Breast epithelium (tissue), 4 donors: ENCODE data around the gene KCNN3. TPM values are rescaled to one million over a fixed set of nuclear protein-coding genes. Genes with fewer than 3 reads are reported as not detected.
A peak's percentile ranks its signal among the peaks of the same experiment; 100 is the strongest.

Experiments
- DNase-seq, 2 donors: peaks; one replicate each; pipeline ENCODE4 v3.0.0-alpha.2; 2019; ENCODE audit warnings: low spot score in 2 of 2
- H3K27ac ChIP-seq, 2 donors: fragments of 200-600 bp; sonication (generic) in 1 of 2; one replicate each; pipeline ENCODE4 v1.5.1; 2016 to 2019; ENCODE audit warnings: mild to moderate bottlenecking in 1 of 2
- H3K27me3 ChIP-seq, 2 donors: fragments of 200-600 bp; sonication (generic) in 1 of 2; one replicate each; pipeline versions ENCODE4 v1.5.1 to v1.6.0; 2017 to 2019; ENCODE audit warnings: control low read depth in 1 of 2, mild to moderate bottlenecking in 1 of 2
- H3K36me3 ChIP-seq: fragments of 200-600 bp; one replicate; pipeline ENCODE4 v1.5.1; 2019
- H3K4me1 ChIP-seq, 2 donors: fragments of 200-600 bp; sonication (generic); one replicate each; pipeline ENCODE4 v1.5.1; 2016 to 2019; ENCODE audit warnings: control low read depth in 1 of 2
- H3K4me3 ChIP-seq, 3 donors: fragments of 200-600 bp; sonication (generic); 1 replicate in 2 of 3; 2 replicates in 1 of 3; pipeline ENCODE4 v1.5.1; 2016 to 2019; ENCODE audit warnings: mild to moderate bottlenecking in 3 of 3, moderate library complexity in 2 of 3
- H3K9me3 ChIP-seq, 2 donors: fragments of 200-600 bp; sonication (generic) in 1 of 2; one replicate each; pipeline ENCODE4 v1.5.1; 2016 to 2019; ENCODE audit warnings: control low read depth in 1 of 2
- POLR2A ChIP-seq: fragments of 450-650 bp; IDR thresholded peaks from one replicate; pipeline ENCODE4 v1.6.1; 2016; ENCODE audit warnings: antibody characterized with exemption, mild to moderate bottlenecking, moderate library complexity
- POLR2AphosphoS5 ChIP-seq, 3 donors: sonication (generic); formaldehyde crosslinking; IDR thresholded peaks; one replicate each; pipeline ENCODE4 v1.6.1; 2017; ENCODE audit warnings: antibody characterized with exemption in 3 of 3
- intact Hi-C: fragments of 100-400 bp; cut with DNase I; formaldehyde crosslinking; loops from one replicate; pipeline ENCODE4 v1.15.1; 2023; ENCODE audit warnings: low total_unique reads
- total RNA-seq, 3 donors: library from RNA; depleted of rRNA; stranded (reverse); fragments of >200 nt; gene quantifications; one replicate each; pipeline ENCODE4 v1.1.0, GENCODE V29; 2016
- TF ChIP-seq, protein P1 (sequence below), 3 donors: fragments of 450-650 bp; IDR thresholded peaks; one replicate each; pipeline ENCODE4 v1.5.1; 2016 to 2017; ENCODE audit warnings: antibody characterized with exemption in 3 of 3, mild to moderate bottlenecking in 3 of 3, moderate library complexity in 3 of 3

The KCNN3 gene
- total RNA-seq = 1 to 10 TPM in 2 of 3 donors, under 1 TPM in 1; 0.96 to 1.6 (median 1.0) TPM

DNA sequence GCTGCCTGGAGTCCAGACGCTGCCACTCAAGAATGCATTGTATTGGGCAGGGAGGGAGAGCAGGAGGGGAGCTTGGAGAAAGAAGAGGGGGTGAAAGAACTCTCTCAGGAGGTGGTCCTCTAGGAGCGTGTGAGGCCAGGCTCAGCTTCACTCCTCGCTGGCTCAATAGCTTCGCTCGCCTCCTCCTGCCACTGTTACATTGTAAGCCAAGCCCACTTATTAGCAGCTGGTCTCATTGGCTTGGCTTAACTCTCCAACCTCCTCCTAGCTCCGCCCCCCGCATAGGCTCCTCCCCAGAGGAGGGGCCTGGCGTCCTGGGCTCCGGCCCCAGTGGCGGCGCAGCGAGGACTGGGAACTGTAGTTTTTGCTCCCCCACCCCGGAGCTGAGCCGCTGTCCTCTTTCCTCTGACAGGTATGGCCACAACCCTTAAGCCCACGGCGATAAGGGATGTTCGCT lies at the start of gene KCNN3:
Gene KCNN3 (minus strand): TSS at position 167 of the 457 bp plus-strand sequence. CDS start 317 bp downstream, outside the sequence.
- peak within 1 kb of the TSS; percentile 30 to 53 (median 37) for H3K4me3 ChIP-seq
- no peaks in the 10 kb centered on the region for H3K9me3 ChIP-seq
- no peaks in the 10 kb centered on the region for H3K4me1 ChIP-seq
- H3K27ac ChIP-seq = no peak within 1 kb of the TSS
- DNase-seq = peak; percentile 81 to 88
- intact Hi-C loops = no loop called here
- H3K27me3 ChIP-seq = peaks cover 0 to 23% of the 10 kb centered on the region in 2 donors
- no peak for TF ChIP-seq POLR2A
- TF ChIP-seq POLR2AphosphoS5 (IDR thresholded peaks at IDR 0.05) = no peak
- TF ChIP-seq, protein P1, sequence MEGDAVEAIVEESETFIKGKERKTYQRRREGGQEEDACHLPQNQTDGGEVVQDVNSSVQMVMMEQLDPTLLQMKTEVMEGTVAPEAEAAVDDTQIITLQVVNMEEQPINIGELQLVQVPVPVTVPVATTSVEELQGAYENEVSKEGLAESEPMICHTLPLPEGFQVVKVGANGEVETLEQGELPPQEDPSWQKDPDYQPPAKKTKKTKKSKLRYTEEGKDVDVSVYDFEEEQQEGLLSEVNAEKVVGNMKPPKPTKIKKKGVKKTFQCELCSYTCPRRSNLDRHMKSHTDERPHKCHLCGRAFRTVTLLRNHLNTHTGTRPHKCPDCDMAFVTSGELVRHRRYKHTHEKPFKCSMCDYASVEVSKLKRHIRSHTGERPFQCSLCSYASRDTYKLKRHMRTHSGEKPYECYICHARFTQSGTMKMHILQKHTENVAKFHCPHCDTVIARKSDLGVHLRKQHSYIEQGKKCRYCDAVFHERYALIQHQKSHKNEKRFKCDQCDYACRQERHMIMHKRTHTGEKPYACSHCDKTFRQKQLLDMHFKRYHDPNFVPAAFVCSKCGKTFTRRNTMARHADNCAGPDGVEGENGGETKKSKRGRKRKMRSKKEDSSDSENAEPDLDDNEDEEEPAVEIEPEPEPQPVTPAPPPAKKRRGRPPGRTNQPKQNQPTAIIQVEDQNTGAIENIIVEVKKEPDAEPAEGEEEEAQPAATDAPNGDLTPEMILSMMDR (IDR thresholded peaks at IDR 0.05) = no peak
- no peaks in the 10 kb centered on the region for H3K36me3 ChIP-seq

DNA sequence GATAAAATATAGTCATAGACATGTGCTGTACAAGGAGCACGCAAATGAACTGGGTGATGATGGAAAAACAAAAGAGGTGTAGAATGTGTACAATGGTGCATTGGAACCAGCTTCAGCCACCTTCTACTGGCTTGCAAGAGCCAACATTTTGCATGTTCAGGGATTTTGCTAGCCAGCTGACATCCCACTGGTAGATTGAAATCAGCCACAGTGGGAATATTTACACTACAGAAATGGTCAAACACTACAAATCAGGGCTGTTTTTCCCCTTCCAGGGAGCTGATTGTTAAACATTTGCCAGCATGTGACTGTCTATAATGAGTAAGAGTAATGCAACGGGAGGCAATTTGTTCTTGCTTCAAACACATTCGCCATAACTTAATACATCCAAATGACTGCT lies 43.2 kb upstream of the KCNN3 start:
- Histone ChIP-seq H3K4me3 (no peak overlapping the region), H3K4me1 (peaks cover 0 to 4% of the 10 kb centered on the region in 2 donors), H3K36me3 (no peaks in the 10 kb centered on the region), H3K27me3 (no peaks in the 10 kb centered on the region), H3K9me3 (no peaks in the 10 kb centered on the region), H3K27ac (no peak overlapping the region)
- TF ChIP-seq, protein P1 (IDR thresholded peaks at IDR 0.05) = no peak
- TF ChIP-seq POLR2AphosphoS5 (IDR thresholded peaks at IDR 0.05) (no peak), POLR2A (no peak)
- intact Hi-C loops = no loop called here
- DNase-seq = no peak

DNA sequence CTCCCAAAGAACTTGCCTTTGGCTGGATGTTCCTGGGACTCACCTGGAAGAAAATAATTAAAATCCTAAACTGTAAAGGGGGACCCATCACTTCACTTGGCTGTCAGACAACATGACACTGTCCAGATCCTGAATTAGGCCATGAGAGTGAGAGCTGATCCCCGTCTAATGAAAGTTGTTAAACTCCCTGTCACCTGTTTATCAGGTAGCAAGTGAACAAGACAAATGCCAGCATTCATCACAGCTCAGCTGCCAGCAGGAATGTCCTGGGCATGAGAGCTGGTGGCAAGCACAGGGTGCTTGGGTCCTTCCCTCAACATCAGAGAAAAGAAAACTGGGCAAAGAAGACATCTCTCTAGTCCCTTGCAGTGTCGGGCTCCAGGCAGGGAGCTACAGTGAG lies 42.7 kb upstream of the KCNN3 start:
- Histone ChIP-seq H3K4me1 (peaks cover 0 to 4% of the 10 kb centered on the region in 2 donors), H3K27me3 (no peaks in the 10 kb centered on the region), H3K4me3 (no peak overlapping the region), H3K36me3 (no peaks in the 10 kb centered on the region), H3K27ac (peak overlapping the region; percentile 73 to 87), H3K9me3 (no peaks in the 10 kb centered on the region)
- intact Hi-C loops = no loop called here
- peak in 1 of 2 donors; percentile 12 for DNase-seq
- TF ChIP-seq, protein P1 (IDR thresholded peaks at IDR 0.05) = no peak
- no peak for TF ChIP-seq POLR2AphosphoS5 (IDR thresholded peaks at IDR 0.05)
- no peak for TF ChIP-seq POLR2A

DNA sequence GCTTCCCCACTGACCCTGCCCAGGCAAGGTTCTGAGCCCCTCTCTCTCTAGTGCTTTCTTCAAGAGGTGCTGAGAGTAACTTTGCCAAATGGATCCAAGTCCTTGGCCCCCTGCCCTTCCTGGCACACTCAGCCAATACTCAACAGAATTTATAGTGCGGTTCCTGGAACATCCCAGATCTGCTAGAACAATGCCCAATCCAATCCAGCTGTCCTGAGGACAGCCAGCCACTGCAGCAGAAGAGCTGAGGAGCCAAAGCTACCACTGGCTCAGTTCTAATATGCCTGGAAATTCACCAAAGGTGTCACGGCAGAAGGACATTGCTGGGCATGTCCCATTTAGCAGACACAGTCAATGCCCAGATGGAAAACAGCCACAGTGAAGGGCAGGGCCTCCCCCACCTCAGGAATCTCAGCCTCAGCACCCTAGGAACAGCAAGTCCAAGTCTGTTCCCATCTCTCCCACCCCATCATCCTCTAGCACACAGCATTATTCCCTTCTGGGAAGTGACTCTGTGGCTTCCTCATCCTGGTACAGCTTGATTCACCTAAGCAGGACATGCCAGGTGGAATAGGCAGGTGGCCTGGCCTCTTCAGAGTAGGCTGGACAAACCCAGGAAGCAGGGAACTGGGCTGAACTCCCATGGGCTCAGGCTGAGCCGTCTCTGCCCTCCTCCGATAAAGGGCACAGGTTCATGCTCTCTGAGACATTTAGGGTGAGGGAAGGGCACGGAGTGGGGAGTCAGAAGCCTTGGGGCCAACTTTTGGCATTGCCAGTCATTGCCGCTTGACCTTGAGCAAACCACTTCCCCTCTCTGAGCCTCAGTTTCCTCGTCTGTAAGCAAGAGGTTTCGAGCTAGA lies 41.8 kb upstream of the KCNN3 start:
- no peak overlapping the region for H3K4me3 ChIP-seq
- intact Hi-C loops = no loop called here
- no peaks in the 10 kb centered on the region for H3K36me3 ChIP-seq
- H3K4me1 ChIP-seq = peaks cover 0 to 4% of the 10 kb centered on the region in 2 donors
- H3K27ac ChIP-seq = peak overlapping the region; percentile 73 to 87
- no peaks in the 10 kb centered on the region for H3K9me3 ChIP-seq
- TF ChIP-seq POLR2AphosphoS5 (IDR thresholded peaks at IDR 0.05) (no peak), POLR2A (no peak)
- TF ChIP-seq, protein P1 (IDR thresholded peaks at IDR 0.05) = no peak
- no peaks in the 10 kb centered on the region for H3K27me3 ChIP-seq
- DNase-seq = peak in 1 of 2 donors; percentile 75

DNA sequence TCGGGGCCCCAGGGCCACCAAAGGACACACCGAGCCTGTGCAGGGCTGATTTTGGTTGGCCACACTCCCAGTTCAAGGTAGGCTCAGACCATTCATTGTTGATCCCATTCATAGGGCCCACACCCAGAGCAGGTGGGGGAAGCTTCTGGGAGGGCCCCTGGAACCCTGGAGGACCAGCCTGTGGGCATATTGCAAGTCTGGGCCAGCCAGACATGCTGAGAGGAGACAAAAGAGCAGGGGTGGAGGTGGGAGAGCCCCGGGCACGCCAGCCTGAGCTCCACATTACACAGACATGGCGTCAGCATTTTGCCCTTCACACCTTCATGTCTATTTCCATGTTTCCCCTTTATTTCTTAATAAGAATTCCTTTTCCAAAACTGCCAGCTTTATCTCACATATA lies 40.8 kb upstream of the KCNN3 start:
- TF ChIP-seq, protein P1 (IDR thresholded peaks at IDR 0.05) = no peak
- TF ChIP-seq POLR2A (no peak), POLR2AphosphoS5 (IDR thresholded peaks at IDR 0.05) (no peak)
- DNase-seq = no peak
- Histone ChIP-seq H3K27me3 (no peaks in the 10 kb centered on the region), H3K4me1 (peaks cover 0 to 4% of the 10 kb centered on the region in 2 donors), H3K9me3 (no peaks in the 10 kb centered on the region), H3K27ac (peak overlapping the region; percentile 15 to 87), H3K4me3 (no peak overlapping the region), H3K36me3 (no peaks in the 10 kb centered on the region)
- intact Hi-C loops = no loop called here
